ENCODE data around the gene PABPC4L.
"Not testable (repeated sequence)": the region's sequence is repeated elsewhere in the genome, so short reads cannot be mapped to it uniquely, and the experiment has no call there.

DNA sequence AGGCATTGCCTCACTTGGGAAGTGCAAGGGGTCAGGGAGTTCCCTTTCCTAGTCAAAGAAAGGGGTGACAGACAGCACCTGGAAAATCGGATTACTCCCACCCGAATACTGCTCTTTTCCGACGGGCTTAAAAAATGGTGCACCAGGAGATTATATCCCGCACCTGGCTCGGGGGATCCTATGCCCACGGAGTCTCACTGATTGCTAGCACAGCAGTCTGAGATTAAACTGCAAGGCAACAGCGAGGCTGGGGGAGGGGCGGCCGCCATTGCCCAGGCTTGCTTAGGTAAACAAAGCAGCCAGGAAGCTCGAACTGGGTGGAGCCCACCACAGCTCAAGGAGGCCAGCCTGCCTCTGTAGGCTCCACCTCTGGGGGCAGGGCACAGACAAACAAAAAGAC, 6.4 kb upstream of the PABPC4L start:
- TF ChIP-seq, protein P1, sequence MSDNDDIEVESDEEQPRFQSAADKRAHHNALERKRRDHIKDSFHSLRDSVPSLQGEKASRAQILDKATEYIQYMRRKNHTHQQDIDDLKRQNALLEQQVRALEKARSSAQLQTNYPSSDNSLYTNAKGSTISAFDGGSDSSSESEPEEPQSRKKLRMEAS (IDR thresholded peaks at IDR 0.05; ENCODE audit: low read depth, low read length): not testable (repeated sequence)
- TF ChIP-seq, protein P2, sequence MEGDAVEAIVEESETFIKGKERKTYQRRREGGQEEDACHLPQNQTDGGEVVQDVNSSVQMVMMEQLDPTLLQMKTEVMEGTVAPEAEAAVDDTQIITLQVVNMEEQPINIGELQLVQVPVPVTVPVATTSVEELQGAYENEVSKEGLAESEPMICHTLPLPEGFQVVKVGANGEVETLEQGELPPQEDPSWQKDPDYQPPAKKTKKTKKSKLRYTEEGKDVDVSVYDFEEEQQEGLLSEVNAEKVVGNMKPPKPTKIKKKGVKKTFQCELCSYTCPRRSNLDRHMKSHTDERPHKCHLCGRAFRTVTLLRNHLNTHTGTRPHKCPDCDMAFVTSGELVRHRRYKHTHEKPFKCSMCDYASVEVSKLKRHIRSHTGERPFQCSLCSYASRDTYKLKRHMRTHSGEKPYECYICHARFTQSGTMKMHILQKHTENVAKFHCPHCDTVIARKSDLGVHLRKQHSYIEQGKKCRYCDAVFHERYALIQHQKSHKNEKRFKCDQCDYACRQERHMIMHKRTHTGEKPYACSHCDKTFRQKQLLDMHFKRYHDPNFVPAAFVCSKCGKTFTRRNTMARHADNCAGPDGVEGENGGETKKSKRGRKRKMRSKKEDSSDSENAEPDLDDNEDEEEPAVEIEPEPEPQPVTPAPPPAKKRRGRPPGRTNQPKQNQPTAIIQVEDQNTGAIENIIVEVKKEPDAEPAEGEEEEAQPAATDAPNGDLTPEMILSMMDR (IDR thresholded peaks at IDR 0.05; ENCODE audit: low read depth, low read length): not testable (repeated sequence)
- TF ChIP-seq POLR2A (IDR thresholded peaks at IDR 0.05; ENCODE audit: extremely low read depth, insufficient read length): not testable (repeated sequence)

All from NB4 (cell line).